Measurements from ENCODE around the gene GLT8D2. TPM values are rescaled to one million over a fixed set of nuclear protein-coding genes. Genes with fewer than 3 reads are reported as not detected.

The GLT8D2 gene
- total and polyA plus RNA-seq, 7 donors: 0.71 to 5.2 (median 1.5) TPM

DNA sequence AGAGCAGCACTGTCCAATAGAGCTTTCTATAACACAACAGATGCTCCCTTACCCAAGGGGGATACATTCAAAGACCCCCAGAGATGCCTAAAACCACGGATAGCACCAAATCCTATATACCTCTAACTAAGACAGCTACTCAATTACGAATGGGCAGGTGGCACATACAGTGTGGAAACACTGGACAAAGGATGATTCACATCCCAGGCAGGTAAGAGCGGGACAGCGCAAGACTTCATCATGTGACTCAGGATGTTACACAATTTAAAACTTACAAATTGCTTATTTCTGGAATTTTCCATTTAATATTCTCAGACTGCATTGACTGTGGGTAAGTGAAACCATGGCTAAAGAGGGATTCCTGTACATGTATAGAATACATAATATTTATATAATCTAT, 8.8 kb upstream of the GLT8D2 start:
- TF ChIP-seq, protein P1, sequence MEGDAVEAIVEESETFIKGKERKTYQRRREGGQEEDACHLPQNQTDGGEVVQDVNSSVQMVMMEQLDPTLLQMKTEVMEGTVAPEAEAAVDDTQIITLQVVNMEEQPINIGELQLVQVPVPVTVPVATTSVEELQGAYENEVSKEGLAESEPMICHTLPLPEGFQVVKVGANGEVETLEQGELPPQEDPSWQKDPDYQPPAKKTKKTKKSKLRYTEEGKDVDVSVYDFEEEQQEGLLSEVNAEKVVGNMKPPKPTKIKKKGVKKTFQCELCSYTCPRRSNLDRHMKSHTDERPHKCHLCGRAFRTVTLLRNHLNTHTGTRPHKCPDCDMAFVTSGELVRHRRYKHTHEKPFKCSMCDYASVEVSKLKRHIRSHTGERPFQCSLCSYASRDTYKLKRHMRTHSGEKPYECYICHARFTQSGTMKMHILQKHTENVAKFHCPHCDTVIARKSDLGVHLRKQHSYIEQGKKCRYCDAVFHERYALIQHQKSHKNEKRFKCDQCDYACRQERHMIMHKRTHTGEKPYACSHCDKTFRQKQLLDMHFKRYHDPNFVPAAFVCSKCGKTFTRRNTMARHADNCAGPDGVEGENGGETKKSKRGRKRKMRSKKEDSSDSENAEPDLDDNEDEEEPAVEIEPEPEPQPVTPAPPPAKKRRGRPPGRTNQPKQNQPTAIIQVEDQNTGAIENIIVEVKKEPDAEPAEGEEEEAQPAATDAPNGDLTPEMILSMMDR (IDR thresholded peaks at IDR 0.05): no peak
- ATAC-seq (no peak), DNase-seq (no peak)
- Histone ChIP-seq H3K27me3 (ENCODE audit: insufficient read depth in 3 of 3, low read length in 2 of 3) (no peaks in the 10 kb centered on the region), H3K4me3 (no peak overlapping the region), H3K27ac (no peak overlapping the region), H3K4me1 (peaks cover 20% of the 10 kb centered on the region), H3K36me3 (ENCODE audit: insufficient read depth in 1 of 2, low read depth in 1 of 2) (no peaks in the 10 kb centered on the region), H3K9me3 (no peaks in the 10 kb centered on the region)
- WGBS, 3 donors: 94 to 96% (median 95%) methylated on average over 4 of the region's 4 CpGs
- intact Hi-C loops (cut with DNase I): loop anchor here in 1 of 2 donors (5.0 kb wide), 1 partner anchor 182 kb away; no protein-coding TSS in a partner anchor

DNA sequence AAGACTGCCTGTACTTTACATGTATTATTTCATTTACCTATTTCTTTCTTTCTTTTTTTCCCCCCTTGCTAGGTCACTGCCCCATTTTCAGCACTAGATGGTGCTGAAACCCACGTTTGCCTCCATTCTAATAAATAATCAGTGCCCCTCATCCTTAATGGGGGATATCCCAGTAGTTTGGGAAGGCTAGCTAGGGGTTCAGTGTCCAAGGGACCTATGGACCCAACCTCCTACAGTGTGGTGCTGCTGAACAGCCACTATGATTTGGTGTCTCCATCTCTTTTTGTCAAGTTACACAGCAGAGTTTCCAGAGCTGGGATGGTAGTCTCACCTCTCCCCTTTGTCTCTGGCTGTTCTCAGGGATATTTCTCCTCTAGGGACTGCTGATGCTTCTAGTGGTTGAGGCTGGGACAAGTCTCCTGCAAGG, 7.8 kb upstream of the GLT8D2 start:
- TF ChIP-seq, protein P1 (IDR thresholded peaks at IDR 0.05): peak; percentile 60
- Histone ChIP-seq H3K27ac (no peak overlapping the region), H3K27me3 (ENCODE audit: insufficient read depth in 3 of 3, low read length in 2 of 3) (no peaks in the 10 kb centered on the region), H3K4me3 (no peak overlapping the region), H3K36me3 (ENCODE audit: insufficient read depth in 1 of 2, low read depth in 1 of 2) (no peaks in the 10 kb centered on the region), H3K4me1 (peaks cover 16% of the 10 kb centered on the region), H3K9me3 (no peaks in the 10 kb centered on the region)
- intact Hi-C loops (cut with DNase I): loop anchor here in 1 of 2 donors (2.0 to 5.0 kb wide), 2 partner anchors 51 to 180 kb away; no protein-coding TSS in a partner anchor
- peak in 3 of 4 donors; percentile 33 to 60 (median 58) for ATAC-seq
- 12 to 25% (median 25%) methylated on average over 1 of the region's 1 CpG for WGBS, 3 donors
- no peak for DNase-seq

GRCh38 chr12:104056419-104056972, 6.5 kb upstream of the GLT8D2 start:
- Histone ChIP-seq H3K4me3 (no peak overlapping the region), H3K27ac (peak overlapping the region; percentile 42), H3K4me1 (peaks cover 16% of the 10 kb centered on the region), H3K36me3 (ENCODE audit: insufficient read depth in 1 of 2, low read depth in 1 of 2) (no peaks in the 10 kb centered on the region), H3K9me3 (no peaks in the 10 kb centered on the region), H3K27me3 (ENCODE audit: insufficient read depth in 3 of 3, low read length in 2 of 3) (peaks cover 0 to 2% (median 0%) of the 10 kb centered on the region in 3 donors)
- no peak for DNase-seq
- TF ChIP-seq, protein P1 (IDR thresholded peaks at IDR 0.05): no peak
- ATAC-seq: peak in 2 of 4 donors; percentile 11 to 22
- intact Hi-C loops (cut with DNase I): loop anchor here in 1 of 2 donors (2.0 to 5.0 kb wide), 2 partner anchors 52 to 179 kb away; no protein-coding TSS in a partner anchor
- 35 to 46% (median 36%) methylated on average over 4 of the region's 4 CpGs for WGBS, 3 donors

DNA sequence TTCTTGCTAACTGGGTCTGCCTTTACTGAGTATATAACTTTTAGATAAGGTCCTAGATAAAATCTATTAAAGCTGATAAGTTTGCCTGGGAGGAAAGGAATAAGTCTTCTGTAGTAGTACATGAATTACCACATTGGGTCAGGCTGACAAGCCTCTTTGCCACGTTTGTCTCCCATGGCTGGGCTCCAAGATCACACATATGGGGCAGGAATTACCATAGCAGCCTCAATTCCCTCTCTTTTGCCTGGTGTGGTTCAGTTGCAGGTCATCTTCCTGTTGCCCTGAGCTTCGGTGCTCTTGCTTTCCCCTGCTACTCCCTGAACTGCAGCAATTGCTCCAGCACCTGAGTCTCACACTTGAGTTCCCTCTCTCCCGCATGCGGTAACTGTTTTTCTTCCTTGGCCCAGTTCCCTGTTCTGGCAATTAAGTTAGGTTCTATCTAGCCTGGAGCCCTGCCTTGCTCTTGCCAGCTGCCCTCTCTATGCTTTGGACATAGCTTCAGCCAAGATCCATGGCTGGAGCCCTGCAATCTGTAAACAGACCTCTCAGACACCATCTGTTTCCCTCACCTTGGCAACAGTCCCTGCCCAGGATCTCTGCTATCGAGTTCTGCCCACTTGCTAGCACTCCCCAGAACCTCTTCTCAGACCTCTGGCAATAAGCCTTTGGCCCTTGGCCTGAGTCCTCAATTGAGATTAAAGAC, 5.8 kb upstream of the GLT8D2 start:
- Histone ChIP-seq H3K9me3 (no peaks in the 10 kb centered on the region), H3K4me3 (no peak overlapping the region), H3K27me3 (ENCODE audit: insufficient read depth in 3 of 3, low read length in 2 of 3) (peaks cover 0 to 9% (median 0%) of the 10 kb centered on the region in 3 donors), H3K36me3 (ENCODE audit: insufficient read depth in 1 of 2, low read depth in 1 of 2) (no peaks in the 10 kb centered on the region), H3K4me1 (peaks cover 16% of the 10 kb centered on the region), H3K27ac (peak overlapping the region; percentile 42)
- TF ChIP-seq, protein P1 (IDR thresholded peaks at IDR 0.05): no peak
- intact Hi-C loops (cut with DNase I): loop anchor here in 1 of 2 donors (2.0 to 5.0 kb wide), 2 partner anchors 53 to 179 kb away; no protein-coding TSS in a partner anchor
- WGBS, 3 donors: 2 to 12% (median 7%) methylated on average over 5 of the region's 5 CpGs
- peak; percentile 68 to 94 (median 85) for ATAC-seq
- DNase-seq: peak; percentile 25 to 55
